HCT116 (cell line): ENCODE data around the gene TNNI2. TPM values are rescaled to one million over a fixed set of nuclear protein-coding genes. Genes with fewer than 3 reads are reported as not detected.
A peak's percentile ranks its signal among the peaks of the same experiment; 100 is the strongest.

Experiments used
- ATAC-seq: fragments of 200-7000 bp; cut with Tn5 transposase; 2 replicates; pipeline ENCODE4 v1.9.1; 2020; ENCODE audit warnings: mild to moderate bottlenecking, moderate library complexity
- BruUV-seq: library from RNA; stranded (reverse); fragments of 400-500 nt; replicated peaks from 2 replicates; lab custom pipeline; 2021; lab: Mats Ljungman, UMichigan
- CTCF ChIA-PET: fragments of 300-600 bp; sonication (Branson Sonifier 250); formaldehyde crosslinking; loops from one replicate; lab custom pipeline; 2021; ENCODE audit warnings: antibody characterized with exemption; lab: Charles Lee
- POLR2A ChIA-PET: fragments of 300-600, 350-600 bp; sonication (Branson Sonifier 250); formaldehyde crosslinking; loops from one replicate; lab custom pipeline; 2021; ENCODE audit warnings: antibody characterized with exemption; lab: Charles Lee
- RAD21 ChIA-PET, 2 experiments: fragments of 300-600 bp; sonication (Branson Sonifier 250); formaldehyde crosslinking; loops; one replicate each; lab custom pipeline; 2023; ENCODE audit warnings: low total read pairs in 2 of 2; ENCODE audit not compliant: uncharacterized antibody in 2 of 2, unreplicated experiment in 2 of 2, low non-redundant PET in 1 of 2; lab: Charles Lee
- DNase-seq: peaks from one replicate; pipeline ENCODE4 v3.0.0-alpha.2; 2010; ENCODE audit warnings: low read depth, low spot score
- H2AFZ ChIP-seq: fragments of 200-600 bp; shearing (Covaris generic), sonication (generic); 2 replicates; pipeline ENCODE4 v1.6.1; 2017; ENCODE audit warnings: low read depth, mixed run types, mixed read lengths, antibody characterized with exemption, low read length; ENCODE audit not compliant: poor library complexity, severe bottlenecking
- H3K27ac ChIP-seq: 2 replicates; pipeline ENCODE4 v1.5.1; 2012; ENCODE audit warnings: low read depth, low read length
- H3K27me3 ChIP-seq: fragments of 200-600 bp; sonication (generic); 2 replicates; pipeline ENCODE4 v1.6.1; 2016; ENCODE audit warnings: mixed run types, low read length, mixed read lengths; ENCODE audit not compliant: insufficient read depth
- H3K36me3 ChIP-seq, 2 experiments: fragments of 200-500 bp in 1 of 2; fragments of 200-600 bp in 1 of 2; sonication (Bioruptor generic) in 1 of 2; sonication (generic) in 1 of 2; 2 replicates each; pipeline versions ENCODE4 v1.5.1 to v1.6.1; 2014 to 2016; ENCODE audit warnings: low read length in 2 of 2, inconsistent platforms in 1 of 2, mixed read lengths in 1 of 2, mixed run types in 1 of 2; ENCODE audit not compliant: insufficient read depth in 2 of 2, control insufficient read depth in 1 of 2
- H3K4me1 ChIP-seq, 2 experiments: fragments of 200-600 bp in 1 of 2; sonication (generic) in 1 of 2; 2 replicates each; pipeline versions ENCODE4 v1.5.1 to v1.6.1; 2012 to 2017; ENCODE audit warnings: low read length in 2 of 2, inconsistent platforms in 1 of 2, mild to moderate bottlenecking in 1 of 2, mixed read lengths in 1 of 2, mixed run types in 1 of 2, moderate library complexity in 1 of 2; ENCODE audit not compliant: insufficient read depth in 2 of 2, control insufficient read depth in 1 of 2
- H3K4me2 ChIP-seq: fragments of 200-600 bp; sonication (generic); 2 replicates; pipeline ENCODE4 v1.6.1; 2017; ENCODE audit warnings: mixed run types, low read length, mixed read lengths
- H3K4me3 ChIP-seq, 2 experiments: fragments of 200-600 bp in 1 of 2; sonication (generic) in 1 of 2; replicated peaks in 1 of 2; 2 replicates each; pipeline ENCODE4 v1.5.1; 2011 to 2016; ENCODE audit warnings: low read length in 2 of 2, control low read depth in 1 of 2, low read depth in 1 of 2, mild to moderate bottlenecking in 1 of 2, mixed read lengths in 1 of 2, mixed run types in 1 of 2
- H3K79me2 ChIP-seq: fragments of 200-600 bp; sonication (generic); 2 replicates; pipeline ENCODE4 v1.6.1; 2017; ENCODE audit warnings: mild to moderate bottlenecking, mixed run types, low read length, moderate library complexity, mixed read lengths; ENCODE audit not compliant: insufficient read depth
- H3K9ac ChIP-seq: fragments of 200-600 bp; sonication (generic); 2 replicates; pipeline ENCODE4 v1.6.1; 2016; ENCODE audit warnings: low read length, mixed read lengths
- H3K9me2 ChIP-seq: fragments of 200-600 bp; sonication (generic), shearing (Covaris generic); 2 replicates; pipeline ENCODE4 v1.6.1; 2017; ENCODE audit warnings: mixed run types, mild to moderate bottlenecking, moderate library complexity; ENCODE audit not compliant: insufficient read depth
- H3K9me3 ChIP-seq, 2 experiments: fragments of 200-500 bp in 1 of 2; fragments of 200-600 bp in 1 of 2; sonication (Bioruptor generic) in 1 of 2; sonication (generic) in 1 of 2; 2 replicates each; pipeline ENCODE4 v1.6.1; 2014 to 2017; ENCODE audit warnings: low read length in 2 of 2, mixed read lengths in 2 of 2, inconsistent platforms in 1 of 2, low read depth in 1 of 2, mild to moderate bottlenecking in 1 of 2, mixed run types in 1 of 2, moderate library complexity in 1 of 2; ENCODE audit not compliant: control insufficient read depth in 1 of 2, insufficient read depth in 1 of 2
- H4K20me1 ChIP-seq: fragments of 200-600 bp; sonication (generic), shearing (Covaris generic); 2 replicates; pipeline ENCODE4 v1.6.1; 2017; ENCODE audit warnings: mixed run types, mild to moderate bottlenecking, moderate library complexity; ENCODE audit not compliant: insufficient read depth
- CBX3 ChIP-seq: IDR thresholded peaks from 2 replicates; pipeline ENCODE4 v1.6.1; 2012; ENCODE audit warnings: low read depth
- EGR1 ChIP-seq: IDR thresholded peaks from 2 replicates; pipeline ENCODE4 v1.6.1; 2012; ENCODE audit warnings: low read depth
- ELF1 ChIP-seq: IDR thresholded peaks from 2 replicates; pipeline ENCODE4 v1.6.1; 2012; ENCODE audit warnings: low read depth, borderline replicate concordance
- EZH2 ChIP-seq: fragments of 200-600 bp; sonication (generic); IDR thresholded peaks from 2 replicates; pipeline ENCODE4 v1.6.1; 2017; ENCODE audit warnings: antibody characterized with exemption, mixed run types
- SIN3A ChIP-seq: IDR thresholded peaks from 2 replicates; pipeline ENCODE4 v1.6.1; 2012; ENCODE audit warnings: low read depth
- SRF ChIP-seq: IDR thresholded peaks from 2 replicates; pipeline ENCODE4 v1.6.1; 2012; ENCODE audit warnings: low read depth
- TCF7L2 ChIP-seq: IDR thresholded peaks from 2 replicates; pipeline ENCODE4 v1.7.0; 2011; ENCODE audit warnings: borderline replicate concordance, inconsistent platforms; ENCODE audit not compliant: insufficient read depth, insufficient read length; ENCODE audit errors: extremely low read depth
- intact Hi-C: fragments of 100-400 bp; cut with micrococcal nuclease; formaldehyde crosslinking; loops from 2 replicates; pipeline ENCODE4 v1.10.0; 2022
- total RNA-seq: library from RNA; stranded (reverse); gene quantifications from one replicate; pipeline ENCODE4 v1.2.1, GENCODE V29; 2021; ENCODE audit not compliant: unreplicated experiment
- TF ChIP-seq, protein P1 (sequence below): IDR thresholded peaks from 2 replicates; pipeline ENCODE4 v1.6.1; 2012
- TF ChIP-seq, protein P2 (sequence below): IDR thresholded peaks from 2 replicates; pipeline ENCODE4 v1.6.1; 2011; ENCODE audit warnings: mild to moderate bottlenecking, low read length, moderate library complexity; ENCODE audit not compliant: insufficient replicate concordance; ENCODE audit errors: extremely low read depth
- TF ChIP-seq, protein P3 (sequence below), 3 experiments: fragments of 200-600 bp in 1 of 3; sonication (generic) in 1 of 3; IDR thresholded peaks in 2 of 3; conservative IDR thresholded peaks in 1 of 3; 2 replicates each; pipeline ENCODE4 v1.5.1; 2012 to 2017; ENCODE audit warnings: low read depth in 2 of 3, low read length in 2 of 3, antibody characterized with exemption in 1 of 3, borderline replicate concordance in 1 of 3, control low read depth in 1 of 3, mild to moderate bottlenecking in 1 of 3, mixed read lengths in 1 of 3, mixed run types in 1 of 3, moderate library complexity in 1 of 3; ENCODE audit not compliant: insufficient read depth in 1 of 3

TNNI2 gene
- total RNA-seq, 1 experiment from 2014 or later = not detected

- TF ChIP-seq EZH2 (no peak), ELF1 (no peak)
- TF ChIP-seq, protein P1, sequence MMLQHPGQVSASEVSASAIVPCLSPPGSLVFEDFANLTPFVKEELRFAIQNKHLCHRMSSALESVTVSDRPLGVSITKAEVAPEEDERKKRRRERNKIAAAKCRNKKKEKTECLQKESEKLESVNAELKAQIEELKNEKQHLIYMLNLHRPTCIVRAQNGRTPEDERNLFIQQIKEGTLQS = no peak
- TF ChIP-seq, all 23 proteins: peak for 0
Measured at GRCh38 chr11:1793081-1793480, 45.7 kb upstream of the TNNI2 start (continued).

GRCh38 chr11:1796413-1797011 is 42.3 kb upstream of the TNNI2 start:
- CTCF ChIA-PET = interaction anchor here (0.8 kb wide), 1 partner anchor 36 kb away, joined by 4 read pairs; no protein-coding TSS in a partner anchor
- no peak overlapping the region for H3K4me3 ChIP-seq
- TF ChIP-seq, protein P1 = no peak
- no peak for TF ChIP-seq EGR1
- TF ChIP-seq SRF = no peak
- TF ChIP-seq SIN3A = no peak
- TF ChIP-seq TCF7L2 = no peak
- no peak for TF ChIP-seq CBX3
- TF ChIP-seq, protein P2, sequence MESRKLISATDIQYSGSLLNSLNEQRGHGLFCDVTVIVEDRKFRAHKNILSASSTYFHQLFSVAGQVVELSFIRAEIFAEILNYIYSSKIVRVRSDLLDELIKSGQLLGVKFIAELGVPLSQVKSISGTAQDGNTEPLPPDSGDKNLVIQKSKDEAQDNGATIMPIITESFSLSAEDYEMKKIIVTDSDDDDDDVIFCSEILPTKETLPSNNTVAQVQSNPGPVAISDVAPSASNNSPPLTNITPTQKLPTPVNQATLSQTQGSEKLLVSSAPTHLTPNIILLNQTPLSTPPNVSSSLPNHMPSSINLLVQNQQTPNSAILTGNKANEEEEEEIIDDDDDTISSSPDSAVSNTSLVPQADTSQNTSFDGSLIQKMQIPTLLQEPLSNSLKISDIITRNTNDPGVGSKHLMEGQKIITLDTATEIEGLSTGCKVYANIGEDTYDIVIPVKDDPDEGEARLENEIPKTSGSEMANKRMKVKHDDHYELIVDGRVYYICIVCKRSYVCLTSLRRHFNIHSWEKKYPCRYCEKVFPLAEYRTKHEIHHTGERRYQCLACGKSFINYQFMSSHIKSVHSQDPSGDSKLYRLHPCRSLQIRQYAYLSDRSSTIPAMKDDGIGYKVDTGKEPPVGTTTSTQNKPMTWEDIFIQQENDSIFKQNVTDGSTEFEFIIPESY = no peak
- TF ChIP-seq, protein P3, sequence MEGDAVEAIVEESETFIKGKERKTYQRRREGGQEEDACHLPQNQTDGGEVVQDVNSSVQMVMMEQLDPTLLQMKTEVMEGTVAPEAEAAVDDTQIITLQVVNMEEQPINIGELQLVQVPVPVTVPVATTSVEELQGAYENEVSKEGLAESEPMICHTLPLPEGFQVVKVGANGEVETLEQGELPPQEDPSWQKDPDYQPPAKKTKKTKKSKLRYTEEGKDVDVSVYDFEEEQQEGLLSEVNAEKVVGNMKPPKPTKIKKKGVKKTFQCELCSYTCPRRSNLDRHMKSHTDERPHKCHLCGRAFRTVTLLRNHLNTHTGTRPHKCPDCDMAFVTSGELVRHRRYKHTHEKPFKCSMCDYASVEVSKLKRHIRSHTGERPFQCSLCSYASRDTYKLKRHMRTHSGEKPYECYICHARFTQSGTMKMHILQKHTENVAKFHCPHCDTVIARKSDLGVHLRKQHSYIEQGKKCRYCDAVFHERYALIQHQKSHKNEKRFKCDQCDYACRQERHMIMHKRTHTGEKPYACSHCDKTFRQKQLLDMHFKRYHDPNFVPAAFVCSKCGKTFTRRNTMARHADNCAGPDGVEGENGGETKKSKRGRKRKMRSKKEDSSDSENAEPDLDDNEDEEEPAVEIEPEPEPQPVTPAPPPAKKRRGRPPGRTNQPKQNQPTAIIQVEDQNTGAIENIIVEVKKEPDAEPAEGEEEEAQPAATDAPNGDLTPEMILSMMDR (IDR thresholded peaks at IDR 0.05 in 2 of 3, conservative IDR thresholded peaks at IDR 0.05 in 1 of 3; ENCODE audit: borderline replicate concordance in 1 of 3, insufficient read depth in 1 of 3, low read depth in 2 of 3, low read length in 2 of 3) = peak in 1 of 3 experiments; percentile 12; a peak in 1 of 6 replicates
- no peaks in the 10 kb centered on the region; the same call in 1 of the 2 replicates for H3K27me3 ChIP-seq
- H2AFZ ChIP-seq = no peak overlapping the region
- POLR2A ChIA-PET = no interaction called here
- intact Hi-C loops = no loop called here
- no peaks in the 10 kb centered on the region for H3K9me2 ChIP-seq
- no peaks in the 10 kb centered on the region for H4K20me1 ChIP-seq
- H3K36me3 ChIP-seq = no peaks in the 10 kb centered on the region
- no peak overlapping the region for H3K4me2 ChIP-seq
- H3K79me2 ChIP-seq = no peaks in the 10 kb centered on the region
- no peaks in the 10 kb centered on the region for H3K4me1 ChIP-seq
- no TSS peak for BruUV-seq
- RAD21 ChIA-PET = no interaction called here
- no peaks in the 10 kb centered on the region for H3K9me3 ChIP-seq
- DNase-seq (no peak), ATAC-seq (peak; percentile 59)
- H3K9ac ChIP-seq = no peak overlapping the region
- no peak overlapping the region for H3K27ac ChIP-seq
